Neural crest cell (in vitro differentiated cells): ENCODE measurements around the gene SLC15A4. TPM values are rescaled to one million over a fixed set of nuclear protein-coding genes. Genes with fewer than 3 reads are reported as not detected.
"Not testable (repeated sequence)": the region's sequence is repeated elsewhere in the genome, so short reads cannot be mapped to it uniquely, and the experiment has no call there.

Experiments used
- DNase-seq: peaks from one replicate; pipeline ENCODE4 v3.0.0; 2021; ENCODE audit warnings: low read depth, mixed read lengths, low spot score
- H3K27ac Mint-ChIP-seq: one replicate; pipeline ENCODE4 v1.8.0; 2021; ENCODE audit warnings: mild to moderate bottlenecking, mixed read lengths; ENCODE audit not compliant: unreplicated experiment
- H3K27me3 Mint-ChIP-seq: 2 replicates; pipeline ENCODE4 v1.8.0; 2021; ENCODE audit warnings: low read depth, mild to moderate bottlenecking, mixed read lengths
- H3K36me3 Mint-ChIP-seq: 2 replicates; pipeline ENCODE4 v1.8.0; 2021; ENCODE audit warnings: low read depth, mild to moderate bottlenecking, mixed read lengths
- H3K4me1 Mint-ChIP-seq: 2 replicates; pipeline ENCODE4 v1.8.0; 2021; ENCODE audit warnings: mixed read lengths
- H3K4me3 Mint-ChIP-seq: one replicate; pipeline ENCODE4 v1.8.0; 2021; ENCODE audit warnings: mild to moderate bottlenecking, mixed read lengths
- H3K9me3 Mint-ChIP-seq: 2 replicates; pipeline ENCODE4 v1.8.0; 2021; ENCODE audit warnings: mixed read lengths
- total RNA-seq: library from RNA; stranded (reverse); gene quantifications from 2 replicates; pipeline ENCODE4 v1.2.1, GENCODE V29; 2021
- TF ChIP-seq, protein P1 (sequence below): fragments of 200-600 bp; sonication (generic); conservative IDR thresholded peaks from 2 replicates; pipeline ENCODE4 v1.5.0; 2021; ENCODE audit warnings: antibody characterized with exemption, mild to moderate bottlenecking

The SLC15A4 gene
- total RNA-seq, 1 donor from 2014 or later: 19.4 TPM

DNA sequence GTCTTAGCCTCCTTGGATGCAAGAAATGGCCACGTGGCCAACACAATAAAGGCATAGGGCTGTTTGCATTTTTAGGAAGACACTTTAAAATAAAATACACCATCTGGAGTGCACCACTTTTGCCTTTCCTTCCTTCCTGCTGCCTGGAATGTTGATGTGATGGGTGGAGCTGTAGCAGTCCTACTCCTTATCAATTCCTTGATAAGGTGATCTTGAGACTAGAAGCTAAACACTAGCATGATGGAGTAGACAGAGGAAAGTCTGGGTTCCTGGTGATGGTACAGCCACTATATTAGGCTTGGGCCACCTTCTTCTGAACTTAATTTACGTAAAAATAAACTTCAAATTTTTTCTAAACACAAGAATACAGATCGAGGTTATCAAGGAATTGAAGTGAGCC, 26.6 kb upstream of the SLC15A4 start:
- DNase-seq: no peak
- peaks cover 12% of the 10 kb centered on the region for H3K4me1 Mint-ChIP-seq
- TF ChIP-seq, protein P1, sequence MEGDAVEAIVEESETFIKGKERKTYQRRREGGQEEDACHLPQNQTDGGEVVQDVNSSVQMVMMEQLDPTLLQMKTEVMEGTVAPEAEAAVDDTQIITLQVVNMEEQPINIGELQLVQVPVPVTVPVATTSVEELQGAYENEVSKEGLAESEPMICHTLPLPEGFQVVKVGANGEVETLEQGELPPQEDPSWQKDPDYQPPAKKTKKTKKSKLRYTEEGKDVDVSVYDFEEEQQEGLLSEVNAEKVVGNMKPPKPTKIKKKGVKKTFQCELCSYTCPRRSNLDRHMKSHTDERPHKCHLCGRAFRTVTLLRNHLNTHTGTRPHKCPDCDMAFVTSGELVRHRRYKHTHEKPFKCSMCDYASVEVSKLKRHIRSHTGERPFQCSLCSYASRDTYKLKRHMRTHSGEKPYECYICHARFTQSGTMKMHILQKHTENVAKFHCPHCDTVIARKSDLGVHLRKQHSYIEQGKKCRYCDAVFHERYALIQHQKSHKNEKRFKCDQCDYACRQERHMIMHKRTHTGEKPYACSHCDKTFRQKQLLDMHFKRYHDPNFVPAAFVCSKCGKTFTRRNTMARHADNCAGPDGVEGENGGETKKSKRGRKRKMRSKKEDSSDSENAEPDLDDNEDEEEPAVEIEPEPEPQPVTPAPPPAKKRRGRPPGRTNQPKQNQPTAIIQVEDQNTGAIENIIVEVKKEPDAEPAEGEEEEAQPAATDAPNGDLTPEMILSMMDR: no peak
- H3K27ac Mint-ChIP-seq: no peak overlapping the region
- peaks cover 3% of the 10 kb centered on the region for H3K9me3 Mint-ChIP-seq
- peaks cover 2% of the 10 kb centered on the region for H3K36me3 Mint-ChIP-seq
- peaks cover 17% of the 10 kb centered on the region for H3K27me3 Mint-ChIP-seq
- no peak overlapping the region for H3K4me3 Mint-ChIP-seq

DNA sequence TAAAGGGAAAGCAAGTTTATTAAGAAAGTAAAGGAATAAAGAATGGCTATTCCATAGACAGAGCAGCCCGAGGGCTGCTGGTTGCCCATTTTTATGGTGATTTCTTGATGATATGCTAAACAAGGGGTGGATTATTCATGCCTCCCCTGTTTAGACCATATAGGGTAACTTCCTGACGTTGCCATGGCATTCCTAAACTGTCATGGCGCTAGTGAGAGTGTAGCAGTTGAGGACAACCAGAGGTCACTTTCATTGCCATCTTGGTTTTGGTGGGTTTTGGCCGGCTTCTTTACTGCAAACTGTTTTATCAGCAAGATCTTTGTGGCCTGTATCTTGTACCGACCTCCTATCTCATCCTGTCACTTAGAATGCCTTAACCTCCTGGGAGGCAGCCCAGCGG, 26.0 kb upstream of the SLC15A4 start:
- H3K9me3 Mint-ChIP-seq, H3K36me3 Mint-ChIP-seq, H3K4me3 Mint-ChIP-seq, DNase-seq, H3K27ac Mint-ChIP-seq: not testable (repeated sequence)
- peaks cover 10% of the 10 kb centered on the region for H3K4me1 Mint-ChIP-seq
- H3K27me3 Mint-ChIP-seq: peaks cover 16% of the 10 kb centered on the region

DNA sequence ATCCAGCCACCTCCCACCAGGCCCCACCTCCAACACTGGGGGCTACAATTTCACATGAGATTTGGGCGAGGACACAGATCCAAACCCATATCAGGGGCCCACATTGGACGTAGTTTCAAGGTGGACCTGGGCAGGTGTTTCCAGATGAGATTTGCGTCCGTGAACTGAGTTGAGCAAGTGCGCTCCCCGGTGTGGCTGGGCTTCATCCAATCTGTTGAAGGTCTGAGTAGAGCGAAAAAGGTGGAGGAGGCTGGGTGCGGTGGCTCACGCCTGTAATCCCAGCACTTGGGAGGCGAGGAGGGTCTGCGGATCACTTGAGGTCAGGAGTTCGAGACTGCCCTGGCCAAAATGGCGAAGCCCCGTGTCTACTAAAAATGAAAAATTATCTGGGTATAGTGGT, 24.6 kb upstream of the SLC15A4 start:
- no peak overlapping the region for H3K27ac Mint-ChIP-seq
- H3K4me3 Mint-ChIP-seq: no peak overlapping the region
- H3K9me3 Mint-ChIP-seq: peaks cover 3% of the 10 kb centered on the region
- TF ChIP-seq, protein P1: no peak
- DNase-seq: no peak
- H3K27me3 Mint-ChIP-seq: peaks cover 9% of the 10 kb centered on the region
- H3K36me3 Mint-ChIP-seq: peaks cover 2% of the 10 kb centered on the region
- no peaks in the 10 kb centered on the region for H3K4me1 Mint-ChIP-seq

DNA sequence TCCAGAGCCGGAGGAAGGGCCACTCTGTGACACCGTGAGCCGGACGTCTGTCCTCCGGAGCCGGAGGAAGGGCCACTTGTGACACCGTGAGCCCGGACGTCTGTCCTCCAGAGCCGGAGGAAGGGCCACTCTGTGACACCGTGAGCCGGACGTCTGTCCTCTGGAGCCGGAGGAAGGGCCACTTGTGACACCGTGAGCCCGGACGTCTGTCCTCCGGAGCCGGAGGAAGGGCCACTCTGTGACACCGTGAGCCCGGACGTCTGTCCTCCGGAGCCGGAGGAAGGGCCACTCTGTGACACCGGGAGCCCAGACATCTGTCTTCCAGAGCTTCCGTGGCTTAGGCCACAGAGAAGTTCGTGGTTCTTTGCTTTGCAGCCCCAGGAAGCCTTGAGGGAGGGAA, 22.9 kb upstream of the SLC15A4 start:
- H3K27me3 Mint-ChIP-seq, H3K27ac Mint-ChIP-seq, H3K36me3 Mint-ChIP-seq, DNase-seq, H3K4me3 Mint-ChIP-seq, H3K4me1 Mint-ChIP-seq, H3K9me3 Mint-ChIP-seq: not testable (repeated sequence)

DNA sequence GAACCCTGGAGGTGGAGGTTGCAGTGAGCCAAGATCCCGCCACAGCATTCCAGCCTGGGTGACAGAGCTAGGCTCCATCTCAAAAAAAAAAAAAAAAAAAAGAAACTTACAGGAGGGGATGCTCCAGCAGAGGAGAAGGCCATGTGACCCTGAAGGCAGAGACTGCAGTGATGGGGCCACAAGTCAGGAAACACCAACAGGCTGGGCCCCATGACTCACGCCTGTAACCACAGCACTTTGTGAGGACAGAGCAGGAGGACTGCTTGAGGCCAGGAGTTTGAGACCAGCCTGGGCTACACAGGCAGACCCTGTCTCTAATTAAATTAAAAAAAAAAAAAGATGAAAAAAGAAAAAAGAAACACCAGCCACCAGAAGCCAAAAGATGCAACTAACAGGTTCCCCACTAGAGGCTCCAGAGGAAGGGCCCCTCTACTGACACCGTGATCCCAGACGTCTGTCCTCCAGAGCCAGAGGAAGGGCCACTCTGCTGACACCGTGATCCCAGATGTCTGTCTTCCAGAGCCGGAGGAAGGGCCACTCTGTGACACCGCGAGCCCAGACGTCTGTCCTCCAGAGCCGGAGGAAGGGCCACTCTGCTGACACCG, 20.4 kb upstream of the SLC15A4 start:
- no peaks in the 10 kb centered on the region for H3K27me3 Mint-ChIP-seq
- H3K4me1 Mint-ChIP-seq: no peaks in the 10 kb centered on the region
- no peak overlapping the region for H3K27ac Mint-ChIP-seq
- TF ChIP-seq, protein P1: peak; percentile 40
- no peak for DNase-seq
- H3K9me3 Mint-ChIP-seq: peaks cover under 1% of the 10 kb centered on the region
- H3K4me3 Mint-ChIP-seq: no peak overlapping the region
- H3K36me3 Mint-ChIP-seq: peaks cover 2% of the 10 kb centered on the region

DNA sequence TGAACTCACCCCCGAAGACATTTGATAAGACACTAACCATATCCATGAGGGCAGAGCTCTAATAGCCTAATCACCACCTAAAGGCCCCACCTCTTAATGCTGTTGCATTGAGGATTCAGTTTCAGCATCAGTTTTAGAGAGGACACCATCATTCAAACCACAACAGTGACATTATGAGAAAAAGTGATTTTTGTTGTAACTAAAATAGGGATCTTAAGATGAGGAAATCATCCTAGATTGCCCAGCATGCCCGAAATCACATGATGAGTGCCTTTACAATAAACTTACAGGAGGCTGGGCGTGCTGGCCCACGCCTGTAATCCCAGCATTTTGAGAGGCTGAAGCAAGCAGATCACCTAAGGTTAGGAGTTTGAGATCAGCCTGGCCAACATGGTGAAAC, 19.8 kb upstream of the SLC15A4 start:
- Mint-ChIP-seq H3K36me3 (peaks cover 2% of the 10 kb centered on the region), H3K4me3 (no peak overlapping the region), H3K27me3 (no peaks in the 10 kb centered on the region), H3K9me3 (no peaks in the 10 kb centered on the region), H3K4me1 (no peaks in the 10 kb centered on the region), H3K27ac (no peak overlapping the region)
- TF ChIP-seq, protein P1: no peak
- DNase-seq: no peak
